ENCODE data around the gene TMCO4.

DNA sequence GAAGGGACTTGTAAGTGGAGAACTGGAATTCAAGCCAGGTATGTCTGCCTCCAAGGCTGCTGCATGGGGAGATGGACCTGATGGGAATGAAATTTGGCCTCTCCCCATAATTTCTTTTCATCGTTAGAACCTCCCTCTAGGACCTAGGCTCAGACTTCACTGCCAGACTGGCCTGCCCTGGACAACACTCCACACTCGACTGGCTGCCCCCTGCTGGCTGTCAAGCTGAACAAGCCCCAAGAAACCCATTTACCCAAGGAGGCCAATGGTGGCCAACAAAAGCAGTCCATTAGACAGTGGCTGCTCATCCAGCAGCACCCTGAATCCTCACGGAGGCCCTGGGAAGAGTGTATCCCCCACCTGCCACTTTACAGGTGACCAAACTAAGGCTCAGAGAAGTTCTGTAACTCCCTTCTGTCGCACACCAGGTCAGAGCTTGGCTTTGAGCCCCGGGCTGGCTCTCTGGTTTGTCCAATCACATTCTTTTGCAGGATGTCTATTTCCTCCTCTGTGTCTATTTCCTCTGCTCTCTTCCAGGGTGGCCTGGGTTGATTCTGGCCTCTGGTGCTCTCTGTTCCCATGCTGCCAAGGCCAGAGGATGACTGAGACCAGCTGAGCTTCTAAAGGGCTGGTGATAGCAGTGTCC, 11.6 kb upstream of the TMCO4 start:
- TF ChIP-seq, protein P1, sequence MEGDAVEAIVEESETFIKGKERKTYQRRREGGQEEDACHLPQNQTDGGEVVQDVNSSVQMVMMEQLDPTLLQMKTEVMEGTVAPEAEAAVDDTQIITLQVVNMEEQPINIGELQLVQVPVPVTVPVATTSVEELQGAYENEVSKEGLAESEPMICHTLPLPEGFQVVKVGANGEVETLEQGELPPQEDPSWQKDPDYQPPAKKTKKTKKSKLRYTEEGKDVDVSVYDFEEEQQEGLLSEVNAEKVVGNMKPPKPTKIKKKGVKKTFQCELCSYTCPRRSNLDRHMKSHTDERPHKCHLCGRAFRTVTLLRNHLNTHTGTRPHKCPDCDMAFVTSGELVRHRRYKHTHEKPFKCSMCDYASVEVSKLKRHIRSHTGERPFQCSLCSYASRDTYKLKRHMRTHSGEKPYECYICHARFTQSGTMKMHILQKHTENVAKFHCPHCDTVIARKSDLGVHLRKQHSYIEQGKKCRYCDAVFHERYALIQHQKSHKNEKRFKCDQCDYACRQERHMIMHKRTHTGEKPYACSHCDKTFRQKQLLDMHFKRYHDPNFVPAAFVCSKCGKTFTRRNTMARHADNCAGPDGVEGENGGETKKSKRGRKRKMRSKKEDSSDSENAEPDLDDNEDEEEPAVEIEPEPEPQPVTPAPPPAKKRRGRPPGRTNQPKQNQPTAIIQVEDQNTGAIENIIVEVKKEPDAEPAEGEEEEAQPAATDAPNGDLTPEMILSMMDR (IDR thresholded peaks at IDR 0.05), result no peak
- no peak for TF ChIP-seq POLR2AphosphoS5 (IDR thresholded peaks at IDR 0.05; ENCODE audit: insufficient read depth in 1 of 2, low read depth in 1 of 2)
- no peak for TF ChIP-seq POLR2A (IDR thresholded peaks at IDR 0.05)
